B cell (primary cell): ENCODE data around the gene STX8. TPM values are rescaled to one million over a fixed set of nuclear protein-coding genes. Genes with fewer than 3 reads are reported as not detected.

ENCODE experiments used
- ATAC-seq: fragments of 200-7000 bp; cut with Tn5 transposase; one replicate; pipeline ENCODE4 v1.10.0; 2021; ENCODE audit warnings: low read depth, mild to moderate bottlenecking, moderate number of reproducible peaks, moderate library complexity
- CTCF ChIA-PET: fragments of 350-600 bp; sonication (Branson Sonifier 250); formaldehyde crosslinking; loops from one replicate; lab custom pipeline; 2021; ENCODE audit warnings: antibody characterized with exemption, inconsistent platforms; lab: Charles Lee
- POLR2A ChIA-PET: fragments of 350-600 bp; sonication (Branson Sonifier 250); formaldehyde crosslinking; loops from one replicate; lab custom pipeline; 2021; ENCODE audit warnings: antibody characterized with exemption; lab: Charles Lee
- DNase-seq: peaks from one replicate; pipeline ENCODE4 v3.0.0; 2013
- H2AFZ ChIP-seq: 2 replicates; pipeline ENCODE4 v1.6.1; 2012; ENCODE audit warnings: mild to moderate bottlenecking, low read depth, low read length; ENCODE audit not compliant: insufficient read depth, poor library complexity, severe bottlenecking
- H3K27ac ChIP-seq, 2 donors: 1 replicate in 1 of 2; 2 replicates in 1 of 2; pipeline ENCODE4 v1.5.1; 2012 to 2013; ENCODE audit warnings: low read length in 2 of 2, mild to moderate bottlenecking in 2 of 2, moderate library complexity in 1 of 2
- H3K27me3 ChIP-seq, 4 experiments: fragments of 200-600 bp in 1 of 4; sonication (generic) in 1 of 4; replicated peaks in 1 of 4; 1 replicate in 2 of 4; 2 replicates in 2 of 4; pipeline versions ENCODE4 v1.6.1 to v1.7.0; 2013 to 2016; ENCODE audit warnings: low read length in 3 of 4, mild to moderate bottlenecking in 2 of 4, mixed read lengths in 1 of 4, moderate library complexity in 1 of 4; ENCODE audit not compliant: insufficient read depth in 4 of 4, control insufficient read depth in 3 of 4; ENCODE audit errors: control extremely low read depth in 1 of 4
- H3K36me3 ChIP-seq, 2 experiments: replicated peaks in 1 of 2; 1 replicate in 1 of 2; 2 replicates in 1 of 2; pipeline versions ENCODE4 v1.6.1 to v1.7.1; 2013; ENCODE audit warnings: low read length in 1 of 2; ENCODE audit not compliant: insufficient read depth in 2 of 2, control insufficient read depth in 1 of 2; ENCODE audit errors: control extremely low read depth in 1 of 2, extremely low read depth in 1 of 2
- H3K4me1 ChIP-seq, 2 donors: fragments of 200-600 bp in 1 of 2; sonication (generic) in 1 of 2; 1 replicate in 1 of 2; 2 replicates in 1 of 2; pipeline versions ENCODE4 v1.5.1 to v1.6.1; 2013 to 2017; ENCODE audit warnings: low read length in 2 of 2; ENCODE audit not compliant: control insufficient read depth in 2 of 2, insufficient read depth in 2 of 2
- H3K4me2 ChIP-seq: replicated peaks from 2 replicates; pipeline ENCODE3; 2012; ENCODE audit warnings: mild to moderate bottlenecking, low read depth, low read length; ENCODE audit not compliant: poor library complexity, severe bottlenecking
- H3K4me3 ChIP-seq, 5 experiments: fragments of 200-600 bp in 1 of 5; sonication (generic) in 1 of 5; 1 replicate in 3 of 5; 2 replicates in 2 of 5; pipeline versions ENCODE4 v1.5.1 to v1.7.0; 2011 to 2016; ENCODE audit warnings: low read length in 4 of 5, mild to moderate bottlenecking in 4 of 5, low read depth in 2 of 5, control low read depth in 1 of 5, moderate library complexity in 1 of 5; ENCODE audit not compliant: insufficient read depth in 1 of 5; ENCODE audit errors: control extremely low read depth in 1 of 5, extremely low read depth in 1 of 5
- H3K79me2 ChIP-seq: fragments of 200-600 bp; sonication (generic); one replicate; pipeline ENCODE4 v1.6.0; 2016; ENCODE audit warnings: low read length; ENCODE audit not compliant: control insufficient read depth, insufficient read depth
- H3K9ac ChIP-seq: fragments of 200-600 bp; sonication (generic); 2 replicates; pipeline ENCODE4 v1.6.1; 2017; ENCODE audit warnings: mild to moderate bottlenecking, low read length, moderate library complexity
- H3K9me3 ChIP-seq, 3 donors: one replicate each; pipeline versions ENCODE4 v1.6.1 to v1.7.1; 2013; ENCODE audit warnings: low read length in 2 of 3; ENCODE audit not compliant: control insufficient read depth in 2 of 3, insufficient read depth in 1 of 3; ENCODE audit errors: control extremely low read depth in 1 of 3
- H4K20me1 ChIP-seq: 2 replicates; pipeline ENCODE4 v1.6.0; 2012; ENCODE audit warnings: mild to moderate bottlenecking, low read length; ENCODE audit not compliant: insufficient read depth, control insufficient read depth, poor library complexity, severe bottlenecking
- H3K27ac Mint-ChIP-seq: one replicate; pipeline ENCODE4 v1.8.0; 2021; ENCODE audit warnings: mixed read lengths
- H3K27me3 Mint-ChIP-seq: one replicate; pipeline ENCODE4 v1.8.0; 2021; ENCODE audit warnings: mixed read lengths
- H3K4me1 Mint-ChIP-seq: one replicate; pipeline ENCODE4 v1.8.0; 2021; ENCODE audit warnings: mixed read lengths
- H3K4me3 Mint-ChIP-seq: one replicate; pipeline ENCODE4 v1.8.0; 2021; ENCODE audit warnings: mixed read lengths
- H3K9me3 Mint-ChIP-seq: one replicate; pipeline ENCODE4 v1.8.0; 2022; ENCODE audit warnings: mixed read lengths; ENCODE audit not compliant: insufficient read depth
- EZH2 ChIP-seq: IDR thresholded peaks from 2 replicates; pipeline ENCODE4 v1.6.1; 2012; ENCODE audit warnings: borderline replicate concordance, low read depth, mild to moderate bottlenecking, moderate library complexity, low read length; ENCODE audit not compliant: insufficient read depth, poor library complexity, severe bottlenecking
- WGBS: methylation state at CpG from one replicate; pipeline ENCODE4 v1.1.5; 2013; ENCODE audit warnings: missing lambda C conversion rate; ENCODE audit not compliant: insufficient coverage; 5-methylcytosine and 5-hydroxymethylcytosine counted together
- intact Hi-C: fragments of 100-400 bp; cut with micrococcal nuclease; formaldehyde crosslinking; loops from one replicate; pipeline ENCODE4 v1.10.0; 2022
- polyA plus RNA-seq: library from polyadenylated mRNA; depleted of rRNA; stranded (reverse); fragments of >200 nt; gene quantifications from 2 replicates; pipeline ENCODE4 v1.2.3, GENCODE V29; 2012
- total RNA-seq, 2 donors: library from RNA; stranded (reverse); fragments of 120-200 nt in 1 of 2; gene quantifications; 1 replicate in 1 of 2; 2 replicates in 1 of 2; pipeline versions ENCODE4 v1.2.3 to v1.2.4, GENCODE V29; 2013 to 2022
- TF ChIP-seq, protein P1 (sequence below): fragments of 200-600 bp; IDR thresholded peaks from one replicate; pipeline ENCODE4 v1.8.0; 2022; ENCODE audit warnings: antibody characterized with exemption, mild to moderate bottlenecking

Gene STX8
- total and polyA plus RNA-seq, 2 donors (not counting 1 experiment from before 2014, with no cell fraction given) = 35.8 to 61.5 TPM

DNA sequence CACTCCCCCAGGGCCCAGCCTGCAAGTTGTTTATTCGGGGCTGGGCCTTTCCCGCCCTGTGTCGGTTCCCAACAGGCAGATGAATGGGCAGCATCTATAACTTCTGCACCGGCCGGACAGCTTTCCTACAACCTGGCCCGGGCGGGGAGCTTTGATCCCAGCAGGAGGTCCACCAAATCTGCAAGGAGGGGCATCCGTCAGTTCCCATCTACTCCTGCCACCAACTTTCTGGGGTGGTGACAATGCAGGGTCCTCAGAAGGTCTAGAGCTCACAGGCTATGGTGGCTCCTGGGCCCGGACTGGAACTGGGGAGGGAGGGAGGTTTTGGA is 342.4 kb downstream of the STX8 start:
- 44% methylated on average over 8 of the region's 9 CpGs for WGBS
- Mint-ChIP-seq H3K4me1 (peaks cover 6% of the 10 kb centered on the region), H3K4me3 (no peak overlapping the region), H3K9me3 (no peaks in the 10 kb centered on the region), H3K27me3 (peaks cover 16% of the 10 kb centered on the region), H3K27ac (no peak overlapping the region)
- Histone ChIP-seq H4K20me1 (no peaks in the 10 kb centered on the region), H3K9me3 (peaks cover 0 to 5% (median 0%) of the 10 kb centered on the region in 3 donors), H3K4me2 (no peak overlapping the region), H3K4me1 (no peaks in the 10 kb centered on the region), H3K4me3 (no peak overlapping the region), H3K27ac (no peak overlapping the region), H3K79me2 (no peaks in the 10 kb centered on the region), H3K27me3 (peaks cover 0 to 35% (median 1%) of the 10 kb centered on the region in 4 experiments), H3K36me3 (no peaks in the 10 kb centered on the region), H2AFZ (no peak overlapping the region), H3K9ac (no peak overlapping the region)
- ChIA-PET POLR2A (no interaction called here), CTCF (no interaction called here)
- TF ChIP-seq, protein P1, sequence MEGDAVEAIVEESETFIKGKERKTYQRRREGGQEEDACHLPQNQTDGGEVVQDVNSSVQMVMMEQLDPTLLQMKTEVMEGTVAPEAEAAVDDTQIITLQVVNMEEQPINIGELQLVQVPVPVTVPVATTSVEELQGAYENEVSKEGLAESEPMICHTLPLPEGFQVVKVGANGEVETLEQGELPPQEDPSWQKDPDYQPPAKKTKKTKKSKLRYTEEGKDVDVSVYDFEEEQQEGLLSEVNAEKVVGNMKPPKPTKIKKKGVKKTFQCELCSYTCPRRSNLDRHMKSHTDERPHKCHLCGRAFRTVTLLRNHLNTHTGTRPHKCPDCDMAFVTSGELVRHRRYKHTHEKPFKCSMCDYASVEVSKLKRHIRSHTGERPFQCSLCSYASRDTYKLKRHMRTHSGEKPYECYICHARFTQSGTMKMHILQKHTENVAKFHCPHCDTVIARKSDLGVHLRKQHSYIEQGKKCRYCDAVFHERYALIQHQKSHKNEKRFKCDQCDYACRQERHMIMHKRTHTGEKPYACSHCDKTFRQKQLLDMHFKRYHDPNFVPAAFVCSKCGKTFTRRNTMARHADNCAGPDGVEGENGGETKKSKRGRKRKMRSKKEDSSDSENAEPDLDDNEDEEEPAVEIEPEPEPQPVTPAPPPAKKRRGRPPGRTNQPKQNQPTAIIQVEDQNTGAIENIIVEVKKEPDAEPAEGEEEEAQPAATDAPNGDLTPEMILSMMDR = no peak
- no peak for TF ChIP-seq EZH2
- intact Hi-C loops = no loop called here
- ATAC-seq = no peak
- no peak for DNase-seq

DNA sequence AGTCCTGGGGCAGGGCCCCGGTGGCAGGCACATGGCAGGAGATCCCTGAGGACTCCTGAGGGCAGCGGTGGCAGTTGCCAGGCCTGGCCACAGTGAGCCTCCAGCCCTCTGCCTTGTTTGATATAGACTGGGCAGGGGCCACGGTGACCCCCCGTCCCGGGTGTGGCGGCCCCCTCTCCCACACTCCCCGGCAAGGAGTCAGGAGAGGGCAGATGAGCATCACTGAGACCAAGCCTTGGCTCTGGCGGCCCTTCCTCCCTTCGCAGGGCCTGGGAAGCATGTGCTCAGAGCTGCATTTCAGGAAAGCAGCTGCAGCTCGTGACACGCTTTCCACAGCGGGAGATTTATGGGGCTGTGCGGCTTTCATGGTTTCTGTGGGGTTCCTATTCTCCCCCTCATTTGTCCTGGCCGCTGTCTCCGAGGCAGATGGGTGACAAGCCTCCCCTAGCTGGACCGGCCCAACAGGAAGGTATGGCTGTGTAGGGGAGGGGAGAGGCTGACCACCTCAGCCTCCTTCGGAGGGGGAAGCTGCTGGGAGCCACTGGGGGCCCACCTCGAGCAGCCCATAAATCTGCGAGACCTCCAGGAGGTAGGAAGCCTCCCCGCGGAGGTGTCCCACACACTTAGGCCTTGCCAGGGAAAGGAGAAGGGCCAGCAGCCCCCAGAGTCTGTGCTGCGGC is 342.9 kb downstream of the STX8 start:
- no peak overlapping the region for H3K4me3 Mint-ChIP-seq

More for the DNA sequence above, 342.9 kb downstream of the STX8 start:
- Histone ChIP-seq H3K4me2 (no peak overlapping the region), H3K9ac (no peak overlapping the region), H3K79me2 (no peaks in the 10 kb centered on the region), H3K27ac (no peak overlapping the region), H3K36me3 (no peaks in the 10 kb centered on the region), H3K27me3 (peaks cover 0 to 31% (median 1%) of the 10 kb centered on the region in 4 experiments), H3K4me1 (no peaks in the 10 kb centered on the region), H4K20me1 (no peaks in the 10 kb centered on the region), H2AFZ (no peak overlapping the region), H3K9me3 (peaks cover 0 to 9% (median 0%) of the 10 kb centered on the region in 3 donors), H3K4me3 (no peak overlapping the region)
- Mint-ChIP-seq H3K9me3 (no peaks in the 10 kb centered on the region), H3K27me3 (peaks cover 16% of the 10 kb centered on the region), H3K27ac (no peak overlapping the region), H3K4me1 (peaks cover 2% of the 10 kb centered on the region)
- whole genome bisulfite sequencing = 14% methylated on average over 21 of the region's 22 CpGs
- no peak for DNase-seq
- ChIA-PET POLR2A (no interaction called here), CTCF (no interaction called here)
- intact Hi-C loops = no loop called here
- no peak for ATAC-seq
- TF ChIP-seq EZH2 = no peak
- TF ChIP-seq, protein P1 = no peak
